GM12878 (cell line): Measurements from ENCODE around the gene ANKRD45. TPM values are rescaled to one million over a fixed set of nuclear protein-coding genes. Genes with fewer than 3 reads are reported as not detected.

Experiments
- ATAC-seq: fragments of 200-7000 bp; cut with Tn5 transposase; 3 replicates; pipeline ENCODE4 v1.9.1; 2020; ENCODE audit warnings: mild to moderate bottlenecking, moderate library complexity
- BruUV-seq: library from RNA; stranded (reverse); fragments of 400-500 nt; replicated peaks from 2 replicates; lab custom pipeline; 2021; lab: Mats Ljungman, UMichigan
- CTCF ChIA-PET: fragments of 300-600 bp; sonication (Branson Sonifier 250); formaldehyde crosslinking; extraction: SDS; loops from one replicate; lab custom pipeline; 2021; ENCODE audit warnings: inconsistent platforms; lab: Yijun Ruan, JAX
- POLR2A ChIA-PET: fragments of 350-600 bp; formaldehyde crosslinking; extraction: SDS; loops from one replicate; lab custom pipeline; 2021; ENCODE audit warnings: inconsistent platforms; lab: Charles Lee
- RAD21 ChIA-PET: fragments of 300-600 bp; sonication (Branson Sonifier 250); formaldehyde crosslinking; loops from one replicate; lab custom pipeline; 2023; ENCODE audit warnings: antibody characterized with exemption; ENCODE audit not compliant: unreplicated experiment; lab: Charles Lee
- SMC1A ChIA-PET: fragments of 300-600 bp; sonication (Branson Sonifier 250); formaldehyde crosslinking; loops from one replicate; lab custom pipeline; 2023; ENCODE audit not compliant: unreplicated experiment, uncharacterized antibody; lab: Charles Lee
- DNase-seq: peaks from one replicate; pipeline ENCODE4 v3.0.0-alpha.2; 2011; ENCODE audit warnings: low read depth, low spot score
- FAIRE-seq: peaks from 3 replicates; lab custom pipeline; 2011; peaks lifted over from hg19 to GRCh38; lab: Jason Lieb, UNC
- H2AFZ ChIP-seq: 2 replicates; pipeline ENCODE4 v1.6.0; 2011; ENCODE audit warnings: low read depth, low read length, control low read depth; ENCODE audit not compliant: control insufficient read depth
- H3K27ac ChIP-seq: 2 replicates; pipeline ENCODE4 v1.5.1; 2011; ENCODE audit warnings: control low read depth; ENCODE audit not compliant: control insufficient read depth, insufficient read depth
- H3K27me3 ChIP-seq, 2 experiments: replicated peaks in 1 of 2; 2 replicates each; pipeline versions ENCODE4 v1.6.0 to v1.6.1; 2011; ENCODE audit warnings: low read length in 1 of 2; ENCODE audit not compliant: control insufficient read depth in 2 of 2, insufficient read depth in 2 of 2
- H3K36me3 ChIP-seq, 2 experiments: 2 replicates each; pipeline ENCODE4 v1.5.1; 2011; ENCODE audit warnings: low read length in 1 of 2; ENCODE audit not compliant: control insufficient read depth in 2 of 2, insufficient read depth in 2 of 2
- H3K4me1 ChIP-seq: 2 replicates; pipeline ENCODE4 v1.6.1; 2011; ENCODE audit warnings: mild to moderate bottlenecking, low read length, moderate library complexity, mixed read lengths; ENCODE audit not compliant: control insufficient read depth, insufficient read depth
- H3K4me2 ChIP-seq: 2 replicates; pipeline ENCODE4 v1.6.0; 2011; ENCODE audit warnings: control low read depth; ENCODE audit not compliant: control insufficient read depth, insufficient read depth
- H3K4me3 ChIP-seq: fragments of 200-600 bp; sonication (generic); 2 replicates; pipeline ENCODE4 v1.5.1; 2016
- H3K79me2 ChIP-seq: 2 replicates; pipeline ENCODE4 v1.6.0; 2011; ENCODE audit warnings: low read length; ENCODE audit not compliant: control insufficient read depth, insufficient read depth
- H3K9ac ChIP-seq: 2 replicates; pipeline ENCODE4 v1.8.0; 2011; ENCODE audit warnings: low read length, control low read depth, mixed read lengths; ENCODE audit not compliant: control insufficient read depth, insufficient read depth
- H3K9me3 ChIP-seq: replicated peaks from 3 replicates; pipeline ENCODE4 v1.5.1; 2011; ENCODE audit warnings: mild to moderate bottlenecking, low read length; ENCODE audit not compliant: control insufficient read depth, insufficient read depth
- H4K20me1 ChIP-seq: 2 replicates; pipeline ENCODE4 v1.6.0; 2011; ENCODE audit not compliant: control insufficient read depth, insufficient read depth
- ATF3 ChIP-seq: IDR thresholded peaks from 2 replicates; pipeline ENCODE4 v1.6.1; 2011; ENCODE audit warnings: low read depth, mild to moderate bottlenecking, low read length, moderate library complexity, borderline replicate concordance; ENCODE audit errors: extremely low read depth
- BHLHE40 ChIP-seq, 2 experiments: fragments of 450-650 bp in 1 of 2; IDR thresholded peaks; 2 replicates each; pipeline ENCODE4 v1.6.1; 2011 to 2017; ENCODE audit warnings: low read depth in 2 of 2, borderline replicate concordance in 1 of 2, improper control_type of control experiment in 1 of 2, low read length in 1 of 2, mild to moderate bottlenecking in 1 of 2
- DPF2 ChIP-seq: fragments of 450-650 bp; IDR thresholded peaks from 2 replicates; pipeline ENCODE4 v1.6.1; 2017; ENCODE audit warnings: mild to moderate bottlenecking
- GABPA ChIP-seq: IDR thresholded peaks from 2 replicates; pipeline ENCODE4 v1.6.1; 2014; ENCODE audit warnings: antibody characterized with exemption, low read depth, mild to moderate bottlenecking, inconsistent platforms
- IKZF1 ChIP-seq: fragments of 450-650 bp; conservative IDR thresholded peaks from 2 replicates; pipeline ENCODE4 v1.6.1; 2017; ENCODE audit warnings: antibody characterized with exemption, mild to moderate bottlenecking
- IKZF2 ChIP-seq, 2 experiments: fragments of 450-650 bp; IDR thresholded peaks; 2 replicates each; pipeline ENCODE4 v1.6.1; 2017; ENCODE audit warnings: mild to moderate bottlenecking in 2 of 2, moderate library complexity in 2 of 2
- MTA2 ChIP-seq: fragments of 450-650 bp; IDR thresholded peaks from 2 replicates; pipeline ENCODE4 v1.6.1; 2016; ENCODE audit warnings: low read depth, mild to moderate bottlenecking, moderate library complexity
- NRF1 ChIP-seq: conservative IDR thresholded peaks from 2 replicates; pipeline ENCODE4 v1.6.1; 2011; ENCODE audit warnings: mild to moderate bottlenecking, low read depth, low read length, improper control_type of control experiment
- PAX5 ChIP-seq: IDR thresholded peaks from 2 replicates; pipeline ENCODE4 v1.6.1; 2011; ENCODE audit warnings: low read depth, low read length, borderline replicate concordance
- RELB ChIP-seq: fragments of 450-650 bp; IDR thresholded peaks from 2 replicates; pipeline ENCODE4 v1.6.1; 2017; ENCODE audit warnings: low read depth, mild to moderate bottlenecking, moderate library complexity
- RUNX3 ChIP-seq: IDR thresholded peaks from 2 replicates; pipeline ENCODE4 v1.6.1; 2012; ENCODE audit warnings: low read length, inconsistent platforms
- WGBS: methylation state at CpG from one replicate; pipeline ENCODE4 v1.1.6; 2016; ENCODE audit warnings: low lambda C conversion rate; ENCODE audit not compliant: insufficient replicate concordance, insufficient coverage; ENCODE audit errors: missing lambda C conversion rate; 5-methylcytosine and 5-hydroxymethylcytosine counted together
- in situ Hi-C: fragments of 300-500 bp; cut with MboI; formaldehyde crosslinking; loops from 9 replicates; pipeline ENCODE4 v1.14.3; 2018; ENCODE audit warnings: mixed read lengths
- intact Hi-C: fragments of 100-400 bp; cut with micrococcal nuclease; formaldehyde crosslinking; loops from one replicate; pipeline ENCODE4 v1.14.2; 2022; ENCODE audit not compliant: unreplicated experiment
- polyA plus RNA-seq, 11 experiments: library from polyadenylated mRNA; depleted of rRNA in 4 of 11; unstranded in 6 of 11; stranded (reverse) in 5 of 11; fragments of >200 nt; fragmentation: Nextera tagmentation in 4 of 11; fragmentation: Illumina TruSeq in 1 of 11; extraction: Ambion mirVana in 4 of 11; extraction: Trizol in 1 of 11; gene quantifications; 1 replicate in 1 of 11; 2 replicates in 10 of 11; pipeline versions ENCODE4 v1.2.1 to v1.2.3, GENCODE V29; 2011 to 2016; ENCODE audit warnings: inconsistent platforms in 2 of 11, missing spikeins in 2 of 11, low read depth in 1 of 11
- total RNA-seq, 4 experiments: library from RNA; depleted of rRNA in 3 of 4; stranded (reverse); fragments of >200 nt in 3 of 4; fragmentation: Illumina TruSeq in 1 of 4; extraction: Trizol in 1 of 4; gene quantifications; 2 replicates each; pipeline versions ENCODE4 v1.2.1 to v1.2.3, GENCODE V29; 2013 to 2021
- TF ChIP-seq, protein P1 (sequence below): IDR thresholded peaks from 2 replicates; pipeline ENCODE4 v1.6.1; 2011; ENCODE audit warnings: borderline replicate concordance, low read depth, mild to moderate bottlenecking, moderate library complexity, mixed read lengths, low read length; ENCODE audit not compliant: insufficient read depth; ENCODE audit errors: extremely low read length

ANKRD45 gene
- total and polyA plus RNA-seq, 10 of the 15 experiments (the other 5 are each of a cell fraction or from before 2014, with no cell fraction given), result 0.04 to 0.15 (median 0.13) TPM; not detected in 5

- H2AFZ ChIP-seq, result no peak overlapping the region
- no peaks in the 10 kb centered on the region; a peak in 1 of 4 replicates for H3K27me3 ChIP-seq
- no peaks in the 10 kb centered on the region for H3K4me1 ChIP-seq
- RAD21 ChIA-PET, result no interaction called here
- H3K79me2 ChIP-seq, result no peaks in the 10 kb centered on the region
- TF ChIP-seq ATF3 (no peak), NRF1 (no peak)
- no peak for ATAC-seq
- H3K9ac ChIP-seq, result no peak overlapping the region
- no peaks in the 10 kb centered on the region for H4K20me1 ChIP-seq
- SMC1A ChIA-PET, result interaction anchor here (0.6 to 1.6 kb wide), 5 partner anchors 11 to 317 kb away, joined by 3 to 5 read pairs (median 4); no protein-coding TSS in a partner anchor
- H3K4me3 ChIP-seq, result no peak overlapping the region
- no peak overlapping the region for H3K4me2 ChIP-seq
- no TSS peak for BruUV-seq
- H3K36me3 ChIP-seq, result no peaks in the 10 kb centered on the region
- CTCF ChIA-PET, result no interaction called here
- POLR2A ChIA-PET, result no interaction called here
- no peak for DNase-seq
- intact Hi-C loops (no loop called here), in situ Hi-C loops (no loop called here)
- FAIRE-seq, result no peak
- WGBS, result 78% methylated on average over 3 of the region's 3 CpGs
- H3K27ac ChIP-seq, result no peak overlapping the region
- no peaks in the 10 kb centered on the region for H3K9me3 ChIP-seq
Observed at GRCh38 chr1:173572201-173572873, 97.3 kb downstream of the ANKRD45 start.

DNA sequence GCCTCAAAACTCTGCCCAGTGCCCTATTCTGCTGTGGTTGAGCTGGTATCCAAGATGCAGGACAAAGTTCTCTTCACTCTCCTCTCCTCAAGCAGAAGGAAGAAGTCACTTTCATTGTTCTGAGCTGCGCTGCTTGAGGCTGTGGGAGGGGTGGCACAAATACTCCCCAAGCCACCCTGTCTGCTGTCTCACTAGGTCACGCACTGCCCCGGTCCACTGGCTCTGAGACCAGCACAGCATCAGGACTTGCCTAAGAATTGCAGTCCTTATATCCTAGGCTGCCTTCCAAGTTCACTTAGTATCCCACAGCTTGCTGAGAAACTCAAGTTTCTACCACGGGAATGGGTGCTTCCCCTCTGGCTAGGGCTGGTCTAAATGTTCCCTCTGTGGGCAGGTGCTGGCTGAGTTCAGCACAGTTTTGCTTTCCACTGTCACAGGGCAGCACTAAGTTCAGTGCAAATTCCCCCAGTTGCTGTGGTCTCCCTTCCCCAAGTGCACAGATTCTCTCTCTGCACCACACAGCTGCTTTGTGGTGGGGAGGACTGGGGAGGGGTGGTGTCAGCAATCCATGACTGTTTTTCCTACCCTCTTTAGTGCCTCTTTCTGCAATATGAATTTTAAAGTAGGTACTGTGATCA lies 99.2 kb downstream of the ANKRD45 start:
- Histone ChIP-seq H3K9me3 (no peaks in the 10 kb centered on the region), H3K4me2 (no peak overlapping the region), H3K27ac (no peak overlapping the region), H3K36me3 (no peaks in the 10 kb centered on the region), H3K79me2 (no peaks in the 10 kb centered on the region), H4K20me1 (no peaks in the 10 kb centered on the region), H3K4me1 (no peaks in the 10 kb centered on the region), H3K9ac (no peak overlapping the region), H3K27me3 (no peaks in the 10 kb centered on the region; a peak in 1 of 4 replicates), H3K4me3 (no peak overlapping the region), H2AFZ (no peak overlapping the region)
- in situ Hi-C loops, result no loop called here
- ATAC-seq (peak; percentile 82), DNase-seq (peak; percentile 9), FAIRE-seq (peak; percentile 49)
- intact Hi-C loops, result no loop called here
- no TSS peak for BruUV-seq
- ChIA-PET CTCF (interaction anchor here (0.7 to 1.0 kb wide), 2 partner anchors 9 to 11 kb away, joined by 3 to 4 read pairs; no protein-coding TSS in a partner anchor), SMC1A (interaction anchor here (0.6 to 1.4 kb wide), 3 partner anchors 88 to 307 kb away, joined by 3 read pairs; no protein-coding TSS in a partner anchor), RAD21 (interaction anchor here (1.2 kb wide), 1 partner anchor 153 kb away, joined by 3 read pairs; no protein-coding TSS in a partner anchor), POLR2A (no interaction called here)
- WGBS, result 53% methylated on average over 4 of the region's 4 CpGs
- peak; percentile 67 for TF ChIP-seq RUNX3
- peak in 1 of 2 experiments; percentile 48; a peak in 1 of 4 replicates for TF ChIP-seq BHLHE40 (IDR thresholded peaks at IDR 0.05; ENCODE audit: borderline replicate concordance in 1 of 2, low read depth in 2 of 2, low read length in 1 of 2)
- peak; percentile 52 for TF ChIP-seq IKZF1
- TF ChIP-seq DPF2, result 0 out of 2 replicates have a peak, but pooled peaks have one; percentile 39
- peak; percentile 42; the same call in 1 of the 2 replicates for TF ChIP-seq RELB
- TF ChIP-seq PAX5, result peak; percentile 6; the same call in 1 of the 2 replicates
- no peak for TF ChIP-seq GABPA
- TF ChIP-seq MTA2, result peak; percentile 37; the same call in 1 of the 2 replicates
- TF ChIP-seq, protein P1, sequence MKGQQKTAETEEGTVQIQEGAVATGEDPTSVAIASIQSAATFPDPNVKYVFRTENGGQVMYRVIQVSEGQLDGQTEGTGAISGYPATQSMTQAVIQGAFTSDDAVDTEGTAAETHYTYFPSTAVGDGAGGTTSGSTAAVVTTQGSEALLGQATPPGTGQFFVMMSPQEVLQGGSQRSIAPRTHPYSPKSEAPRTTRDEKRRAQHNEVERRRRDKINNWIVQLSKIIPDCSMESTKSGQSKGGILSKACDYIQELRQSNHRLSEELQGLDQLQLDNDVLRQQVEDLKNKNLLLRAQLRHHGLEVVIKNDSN, result no peak
- peak; percentile 43 to 50; a peak in 2 of 4 replicates for TF ChIP-seq IKZF2 (IDR thresholded peaks at IDR 0.05)
